ENCODE measurements around the gene LPP.
A peak's percentile ranks its signal among the peaks of the same experiment; 100 is the strongest.

LPP gene

DNA sequence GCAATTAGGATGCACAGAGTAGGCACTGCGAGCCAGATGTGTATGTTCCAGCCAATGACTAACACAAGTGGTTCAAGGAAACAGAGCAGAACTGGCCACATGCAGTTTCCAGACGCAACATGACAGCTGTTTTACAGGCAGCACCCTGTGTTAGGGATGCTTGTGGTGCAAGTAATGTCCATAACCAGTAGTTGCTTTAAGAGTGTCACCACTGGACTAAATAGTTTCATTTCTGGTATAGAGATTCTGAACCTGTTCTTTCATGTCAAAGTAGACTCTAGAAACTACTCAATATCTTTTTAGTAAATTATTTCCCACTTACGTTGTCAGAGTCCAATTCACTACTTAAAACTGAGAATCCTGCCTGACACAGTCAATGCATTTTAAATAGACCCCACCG, 14.5 kb upstream of the LPP start:
- peak; percentile 93 for DNase-seq

DNA sequence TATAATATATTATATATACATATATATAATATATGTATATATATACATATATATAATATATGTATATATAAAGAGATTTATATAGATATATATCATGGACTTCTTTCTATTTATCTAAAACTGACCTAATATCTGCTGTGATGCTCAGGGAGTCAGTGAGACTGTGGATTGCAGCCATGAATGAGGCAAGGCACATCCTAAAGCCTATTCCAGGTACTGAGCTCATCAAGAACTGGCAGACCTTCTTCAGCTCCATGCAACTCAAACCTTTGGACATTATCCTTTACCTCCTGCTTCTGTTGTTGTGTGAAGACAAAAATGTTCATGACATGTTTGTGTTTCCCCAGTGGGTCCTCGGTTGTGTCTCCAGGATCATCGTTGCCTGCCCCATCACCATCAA, 7.7 kb upstream of the LPP start:
- DNase-seq, result no peak

- DNase-seq, result no peak
Observed at GRCh38 chr3:188147782-188148181, 6.2 kb upstream of the LPP start.

- DNase-seq, result no peak
Observed at GRCh38 chr3:188148318-188148717, 5.6 kb upstream of the LPP start.

DNA sequence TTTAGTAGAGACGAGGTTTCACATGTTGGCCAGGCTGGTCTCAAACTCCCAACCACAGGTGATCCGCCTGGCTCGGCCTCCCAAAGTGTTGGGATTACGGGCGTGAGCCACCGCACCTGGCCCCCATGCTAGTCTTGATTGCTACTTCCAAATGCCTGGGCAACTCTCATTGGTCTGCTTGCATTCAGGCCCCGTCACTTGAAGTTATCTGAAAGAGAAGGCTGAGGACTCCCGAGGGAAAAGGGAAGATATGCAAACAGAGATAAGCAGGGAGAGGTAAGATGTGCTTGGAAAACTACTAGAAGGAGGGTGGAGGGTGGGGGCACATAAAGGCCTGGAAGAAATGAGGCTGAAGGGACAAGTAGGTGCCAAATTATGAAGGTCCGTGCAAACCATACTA, 4.4 kb upstream of the LPP start:
- no peak for DNase-seq

- no peak for DNase-seq
Observed at GRCh38 chr3:188150982-188151381, 3.0 kb upstream of the LPP start.

DNA sequence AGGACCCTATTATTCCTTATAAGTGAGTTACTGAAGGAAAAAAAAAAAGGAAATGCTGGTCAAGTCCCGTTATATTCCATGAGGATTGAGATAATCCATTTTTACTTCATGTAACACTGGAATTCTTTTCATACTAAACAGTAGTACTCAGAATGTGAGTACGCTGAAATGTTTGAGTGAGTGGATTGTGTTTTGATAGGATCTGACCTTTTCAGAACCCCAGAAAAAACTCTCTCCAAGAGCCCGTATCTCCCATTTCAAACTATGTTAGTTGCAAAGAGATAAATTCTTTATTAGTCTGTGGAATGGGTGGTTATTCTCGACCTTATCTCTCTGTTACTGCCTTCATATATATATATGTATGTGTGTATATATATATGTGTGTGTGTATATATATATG, 2.5 kb upstream of the LPP start:
- no peak for DNase-seq

GRCh38 chr3:188152660-188153436, 1.1 kb upstream of the LPP start:
- DNase-seq, result peak; percentile 64

DNA sequence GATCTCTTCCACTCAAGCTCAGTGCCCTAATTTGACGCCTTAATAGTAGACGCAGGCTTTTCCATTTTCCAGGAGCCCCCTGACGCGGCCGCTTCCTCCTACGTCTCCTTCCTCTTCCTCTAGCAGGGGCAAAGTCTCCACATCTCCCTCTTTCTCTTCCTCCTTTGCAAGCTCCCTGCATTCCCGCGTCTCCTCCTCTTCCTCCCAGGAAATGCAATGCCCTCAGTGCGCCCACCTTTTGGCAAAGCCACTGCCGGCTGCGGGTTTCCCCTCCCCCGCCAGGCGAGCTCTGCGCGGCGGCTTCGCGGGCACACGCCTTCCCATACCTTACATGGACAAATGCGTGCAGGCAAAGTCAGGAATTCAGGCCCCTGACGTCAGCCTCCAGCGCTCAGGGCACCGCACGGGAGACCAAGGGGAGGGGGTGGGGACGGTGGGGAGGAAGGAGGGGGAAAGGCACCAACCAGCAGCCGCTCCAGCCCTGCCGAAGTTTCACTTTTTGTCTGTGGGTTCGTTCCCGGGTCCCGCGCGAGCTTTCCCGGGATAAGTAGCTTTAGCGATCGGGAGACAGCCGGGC, 432 bp upstream of the LPP start:
- DNase-seq, result peak; percentile 68

DNA sequence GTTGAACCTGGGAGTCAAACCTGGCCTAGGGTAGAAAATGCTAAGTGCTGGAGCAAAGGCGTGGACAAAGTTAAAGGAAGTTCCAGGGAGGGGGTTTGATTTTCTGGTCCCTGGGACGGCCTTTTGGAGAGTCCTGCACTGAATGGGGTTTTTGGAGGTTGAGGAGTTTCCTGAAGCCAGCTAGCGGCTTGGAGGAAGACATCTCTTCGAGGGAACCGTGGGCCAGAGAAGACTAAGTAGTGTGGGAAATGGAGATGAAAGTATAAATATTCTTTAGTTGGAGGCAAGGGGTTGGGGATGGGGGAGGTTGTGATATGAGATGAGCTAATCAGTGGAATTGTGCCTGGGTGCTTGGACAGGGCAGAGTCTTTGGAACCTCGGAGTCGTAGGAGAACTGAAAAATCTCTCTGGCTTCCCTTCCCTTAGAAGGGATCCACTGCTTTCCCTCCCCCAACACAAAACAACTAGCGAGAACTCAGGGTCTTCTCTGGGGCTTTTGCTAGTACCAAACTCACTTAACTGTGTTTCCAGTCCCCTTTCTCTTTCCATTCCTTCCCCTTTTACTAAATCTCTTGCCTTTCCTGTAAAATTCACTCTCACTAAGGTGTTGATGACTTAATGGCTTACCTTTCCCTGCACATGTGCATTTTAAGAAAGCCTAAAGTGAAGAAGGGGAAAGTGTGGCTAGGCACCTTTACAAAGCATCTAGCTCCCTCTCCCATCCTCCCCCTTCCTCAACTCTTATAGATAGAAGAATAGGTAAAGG, 1.0 kb downstream of the LPP start:
- no peak for DNase-seq

DNA sequence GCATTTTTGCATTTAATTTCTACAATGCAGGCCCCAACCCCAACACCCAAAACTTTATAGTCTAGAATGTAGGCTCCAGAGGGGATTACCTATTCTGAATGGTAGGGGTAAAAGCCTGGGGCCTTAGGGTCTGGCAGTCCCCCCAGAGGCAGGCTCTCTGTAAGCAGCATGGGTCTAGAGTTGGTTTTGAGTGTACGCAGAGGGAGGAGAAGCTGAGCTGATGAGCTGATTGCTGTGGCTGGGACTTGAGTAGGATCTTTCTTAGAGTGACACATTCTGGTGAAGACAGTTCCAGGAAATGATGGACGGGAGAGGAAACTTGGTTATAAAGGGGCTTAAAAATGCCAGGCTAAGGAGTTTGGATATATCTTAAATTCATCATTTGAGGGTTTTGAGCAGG, 2.1 kb downstream of the LPP start:
- DNase-seq, result no peak

GRCh38 chr3:188157407-188157806, 3.5 kb downstream of the LPP start:
- DNase-seq, result peak; percentile 16

DNA sequence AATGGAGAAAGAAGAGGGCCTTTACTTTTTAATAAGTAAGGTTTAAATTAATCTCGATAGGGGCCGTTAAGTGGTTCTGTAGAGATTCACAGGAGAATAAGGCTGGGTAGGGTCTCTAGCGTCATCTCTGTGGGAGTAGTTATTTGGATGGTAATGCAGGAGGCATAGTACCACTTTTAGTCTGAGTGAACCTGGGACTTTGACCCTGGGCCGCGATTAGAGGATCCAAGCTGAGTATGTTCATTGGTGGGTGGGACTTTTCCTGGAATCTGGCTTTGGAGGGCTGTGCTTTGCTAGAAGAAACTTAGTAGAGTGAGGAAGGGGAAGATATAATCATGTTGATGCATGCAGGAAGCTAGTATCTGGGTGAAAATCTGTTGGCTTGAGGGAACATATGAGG, 4.0 kb downstream of the LPP start:
- no peak for DNase-seq

DNA sequence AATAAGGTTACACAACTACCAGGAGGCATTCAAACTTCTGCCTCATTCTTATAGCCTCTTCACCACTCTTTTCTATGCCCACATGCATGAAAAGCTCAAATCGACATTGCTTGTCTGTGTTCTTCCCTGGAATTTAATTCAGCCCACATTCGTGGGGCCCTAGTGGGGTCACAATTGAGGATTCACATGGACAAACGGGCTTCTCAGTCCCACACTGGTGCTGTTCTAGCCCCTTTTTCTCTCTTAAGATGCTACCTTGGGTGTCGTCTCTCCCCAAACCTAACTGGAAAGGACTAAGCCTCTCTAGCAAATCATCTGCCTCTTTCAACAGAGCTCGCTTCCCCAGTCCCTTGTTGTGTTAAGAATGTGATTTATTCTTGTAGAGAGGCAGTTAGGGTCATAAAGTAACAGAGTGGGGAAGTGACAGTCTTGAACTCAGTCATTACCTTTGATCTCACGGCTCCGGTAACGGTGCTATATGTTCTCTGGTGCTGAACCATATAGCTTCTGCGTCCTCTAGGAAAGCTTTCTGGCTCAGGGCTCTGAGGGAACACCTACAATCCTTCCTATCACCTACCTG, 4.9 kb downstream of the LPP start:
- no peak for DNase-seq

DNA sequence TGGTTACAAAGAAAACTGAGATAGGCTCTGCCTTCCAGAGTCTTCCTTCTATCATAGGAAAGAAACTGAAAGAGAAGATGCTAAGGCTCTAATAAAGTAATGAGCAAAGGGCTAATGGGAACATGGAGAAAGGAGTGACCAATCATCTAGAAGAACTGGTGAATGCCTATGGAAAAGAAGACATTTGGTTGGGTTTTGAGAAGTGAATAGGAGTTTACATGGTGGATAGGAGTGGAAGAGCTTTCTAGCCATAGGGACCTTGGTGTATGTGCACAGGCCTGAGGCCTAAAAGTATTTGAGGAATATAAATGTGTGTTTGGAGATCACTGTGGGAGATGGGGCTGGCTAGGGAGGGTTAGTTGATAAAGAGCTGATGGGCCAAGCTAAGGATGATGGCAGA, 6.8 kb downstream of the LPP start:
- DNase-seq, result no peak

GRCh38 chr3:188164248-188164687, 10.3 kb downstream of the LPP start:
- no peak for DNase-seq

DNA sequence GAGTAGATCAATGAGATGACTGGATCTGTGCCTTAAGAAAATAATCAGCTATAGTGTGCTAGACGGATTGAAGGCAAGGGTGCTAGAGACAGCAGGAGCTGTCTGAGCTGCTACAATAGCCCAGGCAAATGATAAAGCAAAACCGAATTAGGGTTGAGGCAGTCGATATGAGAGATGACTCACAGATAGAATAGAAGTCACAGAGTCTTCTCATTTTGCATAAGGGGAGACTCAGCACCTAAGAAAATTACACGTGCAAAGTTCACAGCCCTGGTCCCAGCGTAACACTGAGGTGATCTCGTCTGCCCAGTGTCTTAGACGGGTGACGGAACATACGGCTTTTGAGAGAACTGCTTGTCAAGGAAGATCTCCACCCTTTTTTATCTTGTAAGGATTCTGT, 11.6 kb downstream of the LPP start:
- no peak for DNase-seq

- no peak for DNase-seq
Observed at GRCh38 chr3:188166441-188166840, 12.5 kb downstream of the LPP start.

DNA sequence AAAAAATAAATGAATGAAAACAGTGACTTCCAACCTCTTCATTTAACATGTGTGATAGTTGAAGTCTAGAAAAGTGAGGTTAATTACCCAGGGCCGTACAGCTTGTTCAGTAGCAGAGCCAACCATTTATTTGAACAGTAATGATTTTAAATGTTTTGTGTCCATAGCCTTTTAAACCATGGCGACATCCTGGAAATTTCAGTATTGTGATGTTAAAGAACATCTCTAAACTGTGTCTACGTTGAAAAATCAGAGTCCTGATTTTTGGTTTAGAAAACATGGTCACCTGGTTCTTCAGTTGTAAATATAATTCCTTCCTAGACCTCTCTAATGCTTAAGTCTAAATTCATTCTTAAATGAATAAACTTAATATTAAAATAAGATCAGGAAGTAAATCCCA, 14.2 kb downstream of the LPP start:
- DNase-seq, result no peak

GRCh38 chr3:188168648-188169047, 14.7 kb downstream of the LPP start:
- no peak for DNase-seq

DNA sequence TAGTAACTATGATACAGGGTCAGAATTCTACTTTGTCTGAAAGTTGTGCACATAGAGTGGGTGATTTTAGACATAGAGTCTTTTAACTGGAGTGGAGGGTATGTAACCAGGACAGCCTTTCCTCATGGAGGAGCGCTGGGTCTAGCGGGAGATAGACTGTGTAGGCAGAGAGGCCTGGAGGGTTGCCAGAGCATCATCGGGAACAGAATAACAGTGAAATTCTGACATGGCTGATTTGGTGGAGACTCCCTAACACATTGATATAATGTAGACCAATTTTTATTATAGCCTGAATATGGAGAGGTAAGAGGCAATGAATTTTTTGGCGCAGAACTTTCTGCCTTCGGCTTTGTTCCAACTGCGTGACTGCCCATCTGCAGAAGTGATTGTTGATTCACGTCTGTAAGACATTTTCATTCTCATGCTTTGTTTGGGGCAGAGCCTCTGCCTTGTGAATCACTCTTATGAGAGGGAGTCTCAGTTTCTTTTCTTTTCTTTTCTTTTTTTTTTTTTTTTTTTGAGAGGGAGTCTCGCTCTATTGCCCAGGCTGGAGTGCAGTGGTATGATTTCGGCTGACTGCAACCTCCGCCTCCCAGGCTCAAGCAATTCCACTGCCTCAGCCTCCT, 16.0 kb downstream of the LPP start:
- no peak for DNase-seq

DNA sequence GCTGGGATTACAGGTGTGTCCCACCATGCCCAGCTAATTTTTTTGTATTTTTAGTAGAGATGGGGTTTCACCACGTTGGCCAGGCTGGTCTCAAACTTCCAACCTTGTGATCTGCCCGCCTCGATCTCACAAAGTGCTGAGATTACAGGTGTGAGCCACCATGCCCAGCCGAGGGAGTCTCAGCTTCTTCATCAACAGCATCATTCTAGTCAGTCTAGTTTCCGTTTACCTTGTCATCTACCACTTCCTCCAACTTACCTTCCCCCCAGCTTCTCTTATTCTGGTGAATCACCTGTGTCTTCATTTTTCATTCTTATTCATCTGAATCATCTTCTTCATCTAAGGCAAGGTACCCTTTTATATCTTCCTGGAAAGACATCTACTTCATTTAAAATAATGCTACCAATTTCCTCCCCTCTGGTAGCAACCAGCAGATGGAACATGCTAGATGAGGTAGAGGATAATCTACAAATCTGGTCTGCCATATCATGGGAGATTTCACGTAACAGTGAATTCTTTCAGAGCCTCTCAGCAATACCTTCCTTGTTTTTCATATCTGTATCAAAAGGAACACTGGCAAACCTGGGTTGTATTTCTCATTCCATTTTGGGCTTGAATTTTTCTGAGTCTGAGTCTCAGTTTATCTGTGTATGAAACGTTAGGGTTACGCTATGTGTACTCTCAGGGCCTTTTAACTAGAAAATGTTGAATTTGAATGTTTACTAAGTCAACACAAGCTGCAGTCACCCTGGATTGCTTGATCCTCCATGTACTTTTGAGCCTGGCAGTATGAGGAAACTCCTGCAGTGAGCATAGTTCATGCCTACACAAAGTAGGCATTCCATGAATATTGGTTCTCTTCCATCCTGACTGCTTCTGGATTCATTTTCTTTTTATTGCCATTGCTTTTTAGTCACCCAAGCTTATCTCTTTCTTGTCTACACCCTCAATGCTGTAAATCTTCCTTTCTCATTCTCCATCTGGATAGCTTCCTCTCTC, 16.8 kb downstream of the LPP start:
- no peak for DNase-seq

Measured in DMS79 treated with DMSO at 0.1 percent for 48 hours (cell line).